Measurements from ENCODE around the gene TMEM86A.
A peak's percentile ranks its signal among the peaks of the same experiment; 100 is the strongest.
"Not testable (repeated sequence)": the region's sequence is repeated elsewhere in the genome, so short reads cannot be mapped to it uniquely, and the experiment has no call there.

Gene TMEM86A

GRCh38 chr11:18691467-18692140 is 7.0 kb upstream of the TMEM86A start:
- H2AK5ac ChIP-seq (ENCODE audit: low read length, severe bottlenecking); H3K14ac ChIP-seq (ENCODE audit: low read length in 2 of 2); H3K9me3 ChIP-seq (ENCODE audit: control insufficient read depth, low read length); H3K18ac ChIP-seq (ENCODE audit: low read depth in 1 of 2, low read length in 2 of 2); H3K4ac ChIP-seq (ENCODE audit: low read depth in 1 of 2, low read length in 2 of 2); H3K4me2 ChIP-seq (ENCODE audit: low read length, poor library complexity, severe bottlenecking); H4K8ac ChIP-seq (ENCODE audit: low read length); H3K27ac ChIP-seq (ENCODE audit: low read length, poor library complexity, severe bottlenecking); H3K23ac ChIP-seq (ENCODE audit: low read length in 2 of 2); H3K27me3 ChIP-seq (ENCODE audit: control insufficient read depth in 1 of 2, insufficient read depth in 1 of 2, low read length in 2 of 2); H3K4me1 ChIP-seq (ENCODE audit: control insufficient read depth, insufficient read depth, low read depth, low read length); H3K36me3 ChIP-seq (ENCODE audit: control insufficient read depth in 1 of 2, insufficient read depth in 2 of 2, low read depth in 1 of 2, low read length in 2 of 2); H3K9ac ChIP-seq (ENCODE audit: low read length); H2AFZ ChIP-seq (ENCODE audit: low read depth, low read length); H2BK12ac ChIP-seq (ENCODE audit: low read length in 2 of 2); H4K91ac ChIP-seq (ENCODE audit: low read length); H3K4me3 ChIP-seq (ENCODE audit: insufficient read depth in 1 of 2, low read depth in 1 of 2, low read length in 2 of 2); DNase-seq; H3K79me1 ChIP-seq (replicated peaks; ENCODE audit: low read length, poor library complexity, severe bottlenecking); H2BK15ac ChIP-seq (ENCODE audit: low read depth, poor library complexity, severe bottlenecking); H2BK5ac ChIP-seq (ENCODE audit: low read depth, low read length, poor library complexity, severe bottlenecking); H2BK120ac ChIP-seq (ENCODE audit: low read depth, low read length): not testable (repeated sequence)
- 100% methylated on average over 1 of the region's 4 CpGs for WGBS

GRCh38 chr11:18692941-18693760 is 5.4 kb upstream of the TMEM86A start:
- Histone ChIP-seq H3K79me1 (replicated peaks; ENCODE audit: low read length, poor library complexity, severe bottlenecking) (no peaks in the 10 kb centered on the region), H3K4me3 (ENCODE audit: insufficient read depth in 1 of 2, low read depth in 1 of 2, low read length in 2 of 2) (no peak overlapping the region), H3K18ac (ENCODE audit: low read depth in 1 of 2, low read length in 2 of 2) (no peak overlapping the region), H2BK12ac (ENCODE audit: low read length in 2 of 2) (no peak overlapping the region), H2BK15ac (ENCODE audit: low read depth, poor library complexity, severe bottlenecking) (no peak overlapping the region), H4K91ac (ENCODE audit: low read length) (no peak overlapping the region), H3K4me2 (ENCODE audit: low read length, poor library complexity, severe bottlenecking) (no peak overlapping the region), H3K14ac (ENCODE audit: low read length in 2 of 2) (no peak overlapping the region), H2BK5ac (ENCODE audit: low read depth, low read length, poor library complexity, severe bottlenecking) (no peak overlapping the region), H3K4ac (ENCODE audit: low read depth in 1 of 2, low read length in 2 of 2) (no peak overlapping the region), H3K36me3 (ENCODE audit: control insufficient read depth in 1 of 2, insufficient read depth in 2 of 2, low read depth in 1 of 2, low read length in 2 of 2) (no peaks in the 10 kb centered on the region), H3K4me1 (ENCODE audit: control insufficient read depth, insufficient read depth, low read depth, low read length) (peaks cover under 1% of the 10 kb centered on the region), H3K27ac (ENCODE audit: low read length, poor library complexity, severe bottlenecking) (no peak overlapping the region), H3K23ac (ENCODE audit: low read length in 2 of 2) (no peak overlapping the region), H2AFZ (ENCODE audit: low read depth, low read length) (no peak overlapping the region), H2BK120ac (ENCODE audit: low read depth, low read length) (no peak overlapping the region), H3K9me3 (ENCODE audit: control insufficient read depth, low read length) (no peaks in the 10 kb centered on the region), H3K9ac (ENCODE audit: low read length) (no peak overlapping the region), H4K8ac (ENCODE audit: low read length) (no peak overlapping the region), H3K27me3 (ENCODE audit: control insufficient read depth in 1 of 2, insufficient read depth in 1 of 2, low read length in 2 of 2) (peaks cover 0 to 9% of the 10 kb centered on the region in 2 experiments), H2AK5ac (ENCODE audit: low read length, severe bottlenecking) (no peak overlapping the region)
- 60% methylated on average over 7 of the region's 9 CpGs for WGBS
- no peak for DNase-seq

GRCh38 chr11:18696638-18697225 is 1.8 kb upstream of the TMEM86A start:
- Histone ChIP-seq H2BK15ac (ENCODE audit: low read depth, poor library complexity, severe bottlenecking) (no peak overlapping the region), H4K91ac (ENCODE audit: low read length) (no peak overlapping the region), H3K4ac (ENCODE audit: low read depth in 1 of 2, low read length in 2 of 2) (no peak overlapping the region), H3K23ac (ENCODE audit: low read length in 2 of 2) (no peak overlapping the region), H2AK5ac (ENCODE audit: low read length, severe bottlenecking) (no peak overlapping the region), H3K18ac (ENCODE audit: low read depth in 1 of 2, low read length in 2 of 2) (no peak overlapping the region), H2AFZ (ENCODE audit: low read depth, low read length) (no peak overlapping the region), H2BK120ac (ENCODE audit: low read depth, low read length) (no peak overlapping the region), H2BK5ac (ENCODE audit: low read depth, low read length, poor library complexity, severe bottlenecking) (no peak overlapping the region), H3K9me3 (ENCODE audit: control insufficient read depth, low read length) (no peaks in the 10 kb centered on the region), H2BK12ac (ENCODE audit: low read length in 2 of 2) (no peak overlapping the region), H3K9ac (ENCODE audit: low read length) (no peak overlapping the region), H4K8ac (ENCODE audit: low read length) (no peak overlapping the region), H3K4me1 (ENCODE audit: control insufficient read depth, insufficient read depth, low read depth, low read length) (peaks cover 23% of the 10 kb centered on the region), H3K14ac (ENCODE audit: low read length in 2 of 2) (no peak overlapping the region), H3K36me3 (ENCODE audit: control insufficient read depth in 1 of 2, insufficient read depth in 2 of 2, low read depth in 1 of 2, low read length in 2 of 2) (peaks cover 0 to 5% of the 10 kb centered on the region in 2 experiments), H3K27me3 (ENCODE audit: control insufficient read depth in 1 of 2, insufficient read depth in 1 of 2, low read length in 2 of 2) (peaks cover 10 to 13% of the 10 kb centered on the region in 2 experiments), H3K79me1 (replicated peaks; ENCODE audit: low read length, poor library complexity, severe bottlenecking) (no peaks in the 10 kb centered on the region), H3K27ac (ENCODE audit: low read length, poor library complexity, severe bottlenecking) (no peak overlapping the region), H3K4me2 (ENCODE audit: low read length, poor library complexity, severe bottlenecking) (no peak overlapping the region), H3K4me3 (ENCODE audit: insufficient read depth in 1 of 2, low read depth in 1 of 2, low read length in 2 of 2) (no peak overlapping the region)
- WGBS: 100% methylated on average over 1 of the region's 2 CpGs
- DNase-seq: peak; percentile 19

GRCh38 chr11:18697576-18697975 is 1.0 kb upstream of the TMEM86A start:
- Histone ChIP-seq H2AFZ (ENCODE audit: low read depth, low read length) (no peak overlapping the region), H3K27me3 (ENCODE audit: control insufficient read depth in 1 of 2, insufficient read depth in 1 of 2, low read length in 2 of 2) (peaks cover 10 to 20% of the 10 kb centered on the region in 2 experiments), H2AK5ac (ENCODE audit: low read length, severe bottlenecking) (no peak overlapping the region), H3K79me1 (replicated peaks; ENCODE audit: low read length, poor library complexity, severe bottlenecking) (no peaks in the 10 kb centered on the region), H3K14ac (ENCODE audit: low read length in 2 of 2) (no peak overlapping the region), H3K9me3 (ENCODE audit: control insufficient read depth, low read length) (no peaks in the 10 kb centered on the region), H3K23ac (ENCODE audit: low read length in 2 of 2) (no peak overlapping the region), H3K4me3 (ENCODE audit: insufficient read depth in 1 of 2, low read depth in 1 of 2, low read length in 2 of 2) (no peak overlapping the region), H2BK5ac (ENCODE audit: low read depth, low read length, poor library complexity, severe bottlenecking) (no peak overlapping the region), H3K4ac (ENCODE audit: low read depth in 1 of 2, low read length in 2 of 2) (no peak overlapping the region), H3K36me3 (ENCODE audit: control insufficient read depth in 1 of 2, insufficient read depth in 2 of 2, low read depth in 1 of 2, low read length in 2 of 2) (peaks cover 0 to 10% of the 10 kb centered on the region in 2 experiments), H2BK120ac (ENCODE audit: low read depth, low read length) (no peak overlapping the region), H3K27ac (ENCODE audit: low read length, poor library complexity, severe bottlenecking) (no peak overlapping the region), H2BK12ac (ENCODE audit: low read length in 2 of 2) (no peak overlapping the region), H3K9ac (ENCODE audit: low read length) (no peak overlapping the region), H4K8ac (ENCODE audit: low read length) (no peak overlapping the region), H3K4me2 (ENCODE audit: low read length, poor library complexity, severe bottlenecking) (no peak overlapping the region), H3K4me1 (ENCODE audit: control insufficient read depth, insufficient read depth, low read depth, low read length) (peaks cover 23% of the 10 kb centered on the region), H3K18ac (ENCODE audit: low read depth in 1 of 2, low read length in 2 of 2) (no peak overlapping the region), H2BK15ac (ENCODE audit: low read depth, poor library complexity, severe bottlenecking) (no peak overlapping the region), H4K91ac (ENCODE audit: low read length) (no peak overlapping the region)
- DNase-seq: no peak
- 94% methylated on average over 4 of the region's 4 CpGs for WGBS
